ENCODE results near the gene P4HA2. TPM values are rescaled to one million over a fixed set of nuclear protein-coding genes. Genes with fewer than 3 reads are reported as not detected.
A peak's percentile ranks its signal among the peaks of the same experiment; 100 is the strongest.

The P4HA2 gene
- total and polyA plus RNA-seq, 2 donors (not counting 1 experiment from before 2014, with no cell fraction given): 184 to 553 TPM

DNA sequence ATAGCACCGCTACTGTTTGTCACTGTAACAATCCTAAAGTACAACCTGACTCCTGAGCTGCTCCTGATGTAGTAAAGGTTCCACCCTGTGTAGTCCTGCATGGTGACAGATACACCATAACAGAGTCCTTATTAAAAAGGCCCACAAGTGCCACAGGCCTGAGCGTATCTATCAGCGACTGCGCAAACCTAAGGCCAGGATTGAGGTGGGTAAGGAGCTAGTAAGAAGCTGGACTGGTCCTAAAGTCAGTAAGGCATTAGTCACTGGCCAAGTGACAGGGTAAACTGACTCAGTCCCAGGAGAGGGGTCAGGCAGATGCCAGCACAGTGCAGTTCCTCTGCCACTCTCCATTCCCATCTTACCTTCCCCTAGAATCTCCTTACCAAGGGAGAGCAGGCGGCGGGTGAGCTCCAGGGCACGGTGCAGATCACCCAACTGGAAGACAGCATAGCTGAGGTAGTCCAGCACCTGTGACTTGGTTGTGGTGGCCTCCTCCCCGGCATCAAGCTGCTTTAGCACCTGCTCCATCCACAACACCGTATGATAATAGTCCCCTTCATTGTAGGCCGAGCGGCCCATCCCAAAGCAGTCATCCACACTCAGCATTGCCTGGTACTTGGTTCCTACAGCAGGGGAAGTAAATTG, 17.6 kb downstream of the P4HA2 start:
- no peaks in the 10 kb centered on the region for H4K20me1 ChIP-seq (ENCODE audit: control insufficient read depth, extremely low read depth, insufficient read depth, low read length)

DNA sequence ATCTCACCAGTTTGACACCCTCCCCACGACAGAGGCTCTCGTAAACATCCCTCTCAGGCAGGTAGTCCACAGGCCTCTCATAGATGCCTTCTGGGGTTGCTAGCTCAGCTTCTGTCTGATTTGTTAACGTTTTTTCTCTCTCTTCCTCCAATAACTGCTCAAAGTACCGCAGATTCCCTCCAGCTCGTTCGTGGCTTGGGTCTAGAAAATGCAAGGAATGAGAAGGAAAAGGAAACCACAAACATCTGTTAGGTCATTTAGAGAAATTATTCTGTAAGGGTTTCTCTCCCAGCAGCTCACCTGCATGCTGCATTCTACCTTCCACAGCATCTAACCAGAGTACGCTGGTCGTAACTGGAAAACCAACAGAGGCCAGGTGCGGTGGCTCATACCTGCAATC, 18.5 kb downstream of the P4HA2 start:
- no peak overlapping the region for H3K27ac ChIP-seq (ENCODE audit: insufficient read depth, low read length)

More for the DNA sequence above, 17.6 kb downstream of the P4HA2 start:
- peaks cover 26% of the 10 kb centered on the region for H3K36me3 ChIP-seq (ENCODE audit: control insufficient read depth, insufficient read depth, low read length)
- H3K9me3 ChIP-seq (ENCODE audit: control insufficient read depth, insufficient read depth, low read depth, low read length): no peaks in the 10 kb centered on the region
- H3K9ac ChIP-seq (ENCODE audit: insufficient read depth, low read length): no peak overlapping the region
- no peak for DNase-seq (ENCODE audit: low read depth in 2 of 2)
- no peak overlapping the region for H2AFZ ChIP-seq (ENCODE audit: low read length)
- H3K4me3 ChIP-seq (replicated peaks in 1 of 4; ENCODE audit: control extremely low read depth in 1 of 4, insufficient read depth in 1 of 4, low read depth in 3 of 4, low read length in 4 of 4): no peak overlapping the region
- H3K27ac ChIP-seq (ENCODE audit: insufficient read depth, low read length): no peak overlapping the region
- no peaks in the 10 kb centered on the region for H3K27me3 ChIP-seq (ENCODE audit: control insufficient read depth, insufficient read depth, low read length)
- TF ChIP-seq, protein P1, sequence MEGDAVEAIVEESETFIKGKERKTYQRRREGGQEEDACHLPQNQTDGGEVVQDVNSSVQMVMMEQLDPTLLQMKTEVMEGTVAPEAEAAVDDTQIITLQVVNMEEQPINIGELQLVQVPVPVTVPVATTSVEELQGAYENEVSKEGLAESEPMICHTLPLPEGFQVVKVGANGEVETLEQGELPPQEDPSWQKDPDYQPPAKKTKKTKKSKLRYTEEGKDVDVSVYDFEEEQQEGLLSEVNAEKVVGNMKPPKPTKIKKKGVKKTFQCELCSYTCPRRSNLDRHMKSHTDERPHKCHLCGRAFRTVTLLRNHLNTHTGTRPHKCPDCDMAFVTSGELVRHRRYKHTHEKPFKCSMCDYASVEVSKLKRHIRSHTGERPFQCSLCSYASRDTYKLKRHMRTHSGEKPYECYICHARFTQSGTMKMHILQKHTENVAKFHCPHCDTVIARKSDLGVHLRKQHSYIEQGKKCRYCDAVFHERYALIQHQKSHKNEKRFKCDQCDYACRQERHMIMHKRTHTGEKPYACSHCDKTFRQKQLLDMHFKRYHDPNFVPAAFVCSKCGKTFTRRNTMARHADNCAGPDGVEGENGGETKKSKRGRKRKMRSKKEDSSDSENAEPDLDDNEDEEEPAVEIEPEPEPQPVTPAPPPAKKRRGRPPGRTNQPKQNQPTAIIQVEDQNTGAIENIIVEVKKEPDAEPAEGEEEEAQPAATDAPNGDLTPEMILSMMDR (conservative IDR thresholded peaks at IDR 0.05 in 1 of 2, IDR thresholded peaks at IDR 0.05 in 1 of 2; ENCODE audit: low read depth in 1 of 2, low read length in 2 of 2): no peak
- no peak for TF ChIP-seq EZH2 (IDR thresholded peaks at IDR 0.05; ENCODE audit: low read length, missing control alignments)
- H3K79me2 ChIP-seq (ENCODE audit: control insufficient read depth, insufficient read depth, low read length): no peaks in the 10 kb centered on the region
- H3K4me2 ChIP-seq (ENCODE audit: extremely low read depth, insufficient read depth, low read length): no peak overlapping the region
- H3K4me1 ChIP-seq (ENCODE audit: control insufficient read depth, extremely low read depth, insufficient read depth, low read length): peaks cover 7% of the 10 kb centered on the region

GRCh38 chr5:132207778-132208177, 19.9 kb downstream of the P4HA2 start:
- Histone ChIP-seq H2AFZ (ENCODE audit: low read length) (no peak overlapping the region), H3K4me2 (ENCODE audit: extremely low read depth, insufficient read depth, low read length) (no peak overlapping the region), H3K36me3 (ENCODE audit: control insufficient read depth, insufficient read depth, low read length) (peaks cover 23% of the 10 kb centered on the region), H3K9me3 (ENCODE audit: control insufficient read depth, insufficient read depth, low read depth, low read length) (no peaks in the 10 kb centered on the region), H4K20me1 (ENCODE audit: control insufficient read depth, extremely low read depth, insufficient read depth, low read length) (no peaks in the 10 kb centered on the region), H3K27me3 (ENCODE audit: control insufficient read depth, insufficient read depth, low read length) (no peaks in the 10 kb centered on the region), H3K4me3 (replicated peaks in 1 of 4; ENCODE audit: control extremely low read depth in 1 of 4, insufficient read depth in 1 of 4, low read depth in 3 of 4, low read length in 4 of 4) (no peak overlapping the region), H3K27ac (ENCODE audit: insufficient read depth, low read length) (no peak overlapping the region), H3K4me1 (ENCODE audit: control insufficient read depth, extremely low read depth, insufficient read depth, low read length) (peaks cover 8% of the 10 kb centered on the region), H3K79me2 (ENCODE audit: control insufficient read depth, insufficient read depth, low read length) (no peaks in the 10 kb centered on the region), H3K9ac (ENCODE audit: insufficient read depth, low read length) (no peak overlapping the region)
- TF ChIP-seq EZH2 (IDR thresholded peaks at IDR 0.05; ENCODE audit: low read length, missing control alignments): no peak
- TF ChIP-seq, protein P1 (conservative IDR thresholded peaks at IDR 0.05 in 1 of 2, IDR thresholded peaks at IDR 0.05 in 1 of 2; ENCODE audit: low read depth in 1 of 2, low read length in 2 of 2): no peak
- DNase-seq (ENCODE audit: low read depth in 2 of 2): no peak

More for the DNA sequence above, 18.5 kb downstream of the P4HA2 start:
- no peaks in the 10 kb centered on the region for H3K79me2 ChIP-seq (ENCODE audit: control insufficient read depth, insufficient read depth, low read length)
- no peaks in the 10 kb centered on the region for H3K9me3 ChIP-seq (ENCODE audit: control insufficient read depth, insufficient read depth, low read depth, low read length)
- no peak overlapping the region for H3K4me2 ChIP-seq (ENCODE audit: extremely low read depth, insufficient read depth, low read length)
- H4K20me1 ChIP-seq (ENCODE audit: control insufficient read depth, extremely low read depth, insufficient read depth, low read length): no peaks in the 10 kb centered on the region
- H3K36me3 ChIP-seq (ENCODE audit: control insufficient read depth, insufficient read depth, low read length): peaks cover 23% of the 10 kb centered on the region
- no peak overlapping the region for H3K4me3 ChIP-seq (replicated peaks in 1 of 4; ENCODE audit: control extremely low read depth in 1 of 4, insufficient read depth in 1 of 4, low read depth in 3 of 4, low read length in 4 of 4)
- TF ChIP-seq, protein P1 (conservative IDR thresholded peaks at IDR 0.05 in 1 of 2, IDR thresholded peaks at IDR 0.05 in 1 of 2; ENCODE audit: low read depth in 1 of 2, low read length in 2 of 2): no peak
- no peak for TF ChIP-seq EZH2 (IDR thresholded peaks at IDR 0.05; ENCODE audit: low read length, missing control alignments)
- H3K4me1 ChIP-seq (ENCODE audit: control insufficient read depth, extremely low read depth, insufficient read depth, low read length): peaks cover 2% of the 10 kb centered on the region
- DNase-seq (ENCODE audit: low read depth in 2 of 2): peak in 1 of 2 donors; percentile 87
- H2AFZ ChIP-seq (ENCODE audit: low read length): no peak overlapping the region
- H3K27me3 ChIP-seq (ENCODE audit: control insufficient read depth, insufficient read depth, low read length): no peaks in the 10 kb centered on the region
- no peak overlapping the region for H3K9ac ChIP-seq (ENCODE audit: insufficient read depth, low read length)

Data from fibroblast of lung (primary cell).